Mesenchymal stem cell (in vitro differentiated cells and primary cell): ENCODE results near the gene ATP8B1.

Experiments used
- DNase-seq: peaks from one replicate; pipeline ENCODE4 v3.0.0-alpha.2; 2013
- H2AFZ ChIP-seq: one replicate; pipeline ENCODE4 v1.6.1; 2013; ENCODE audit warnings: low read depth, mild to moderate bottlenecking, control low read depth, inconsistent platforms, low read length, moderate library complexity
- H2AK5ac ChIP-seq: 2 replicates; pipeline ENCODE4 v1.6.1; 2013; ENCODE audit warnings: low read length, moderate library complexity, mild to moderate bottlenecking, inconsistent platforms; ENCODE audit not compliant: severe bottlenecking
- H2BK120ac ChIP-seq: one replicate; pipeline ENCODE4 v1.6.1; 2013; ENCODE audit warnings: low read depth, mild to moderate bottlenecking, inconsistent platforms, low read length, moderate library complexity
- H2BK12ac ChIP-seq, 2 experiments: one replicate each; pipeline ENCODE4 v1.6.1; 2013; ENCODE audit warnings: inconsistent platforms in 2 of 2, low read length in 2 of 2, mild to moderate bottlenecking in 2 of 2, moderate library complexity in 2 of 2, control low read depth in 1 of 2
- H2BK15ac ChIP-seq: one replicate; pipeline ENCODE4 v1.6.1; 2013; ENCODE audit warnings: mild to moderate bottlenecking, low read depth, inconsistent platforms; ENCODE audit not compliant: poor library complexity, severe bottlenecking
- H2BK5ac ChIP-seq: 2 replicates; pipeline ENCODE4 v1.6.1; 2013; ENCODE audit warnings: low read depth, mild to moderate bottlenecking, low read length, control low read depth, inconsistent platforms; ENCODE audit not compliant: poor library complexity, severe bottlenecking
- H3K14ac ChIP-seq, 2 experiments: one replicate each; pipeline ENCODE4 v1.6.1; 2013; ENCODE audit warnings: inconsistent platforms in 2 of 2, low read length in 2 of 2, control low read depth in 1 of 2, mild to moderate bottlenecking in 1 of 2, moderate library complexity in 1 of 2
- H3K18ac ChIP-seq, 2 experiments: one replicate each; pipeline ENCODE4 v1.6.1; 2013; ENCODE audit warnings: inconsistent platforms in 2 of 2, low read length in 2 of 2, control low read depth in 1 of 2, low read depth in 1 of 2, mild to moderate bottlenecking in 1 of 2
- H3K23ac ChIP-seq, 2 experiments: one replicate each; pipeline ENCODE4 v1.6.1; 2013; ENCODE audit warnings: inconsistent platforms in 2 of 2, low read length in 2 of 2, mild to moderate bottlenecking in 2 of 2, moderate library complexity in 2 of 2, control low read depth in 1 of 2
- H3K27ac ChIP-seq: 2 replicates; pipeline ENCODE4 v1.5.1; 2013; ENCODE audit warnings: mild to moderate bottlenecking, moderate library complexity, low read length, control low read depth, inconsistent platforms; ENCODE audit not compliant: poor library complexity, severe bottlenecking
- H3K27me3 ChIP-seq, 2 experiments: 2 replicates each; pipeline versions ENCODE4 v1.6.1 to v1.7.0; 2013; ENCODE audit warnings: low read length in 2 of 2, mild to moderate bottlenecking in 2 of 2, moderate library complexity in 2 of 2, control low read depth in 1 of 2, inconsistent platforms in 1 of 2; ENCODE audit not compliant: control insufficient read depth in 1 of 2, insufficient read depth in 1 of 2
- H3K36me3 ChIP-seq, 2 experiments: 2 replicates each; pipeline versions ENCODE4 v1.6.1 to v1.7.0; 2013; ENCODE audit warnings: low read length in 2 of 2, control low read depth in 1 of 2, inconsistent platforms in 1 of 2, low read depth in 1 of 2, mild to moderate bottlenecking in 1 of 2; ENCODE audit not compliant: insufficient read depth in 2 of 2, control insufficient read depth in 1 of 2
- H3K4ac ChIP-seq, 2 experiments: one replicate each; pipeline ENCODE4 v1.6.1; 2013; ENCODE audit warnings: inconsistent platforms in 2 of 2, low read length in 2 of 2, mild to moderate bottlenecking in 2 of 2, moderate library complexity in 2 of 2, control low read depth in 1 of 2, low read depth in 1 of 2
- H3K4me1 ChIP-seq: 2 replicates; pipeline ENCODE4 v1.6.1; 2013; ENCODE audit warnings: low read depth, low read length, control low read depth; ENCODE audit not compliant: control insufficient read depth, insufficient read depth
- H3K4me2 ChIP-seq: 2 replicates; pipeline ENCODE4 v1.6.1; 2013; ENCODE audit warnings: low read length, mild to moderate bottlenecking, inconsistent platforms; ENCODE audit not compliant: poor library complexity, severe bottlenecking
- H3K4me3 ChIP-seq, 2 experiments: 2 replicates each; pipeline versions ENCODE4 v1.5.1 to v1.7.0; 2013; ENCODE audit warnings: low read length in 2 of 2, mild to moderate bottlenecking in 2 of 2, control low read depth in 1 of 2, low read depth in 1 of 2; ENCODE audit not compliant: insufficient read depth in 1 of 2
- H3K79me1 ChIP-seq: replicated peaks from 2 replicates; pipeline ENCODE4 v1.6.1; 2013; ENCODE audit warnings: mild to moderate bottlenecking, control low read depth, low read length, inconsistent platforms; ENCODE audit not compliant: poor library complexity, severe bottlenecking
- H3K9ac ChIP-seq: 2 replicates; pipeline ENCODE4 v1.7.0; 2013; ENCODE audit warnings: mild to moderate bottlenecking, low read length, moderate library complexity
- H3K9me3 ChIP-seq: 2 replicates; pipeline ENCODE4 v1.7.0; 2013; ENCODE audit warnings: mild to moderate bottlenecking, low read length; ENCODE audit not compliant: control insufficient read depth
- H4K8ac ChIP-seq: one replicate; pipeline ENCODE4 v1.6.1; 2013; ENCODE audit warnings: inconsistent platforms, mild to moderate bottlenecking, low read length, moderate library complexity
- H4K91ac ChIP-seq: one replicate; pipeline ENCODE4 v1.6.1; 2013; ENCODE audit warnings: mild to moderate bottlenecking, low read length, inconsistent platforms
- WGBS: methylation state at CpG from one replicate; pipeline ENCODE4 v1.1.7; 2013; ENCODE audit warnings: mixed read lengths; 5-methylcytosine and 5-hydroxymethylcytosine counted together

ATP8B1 gene

DNA sequence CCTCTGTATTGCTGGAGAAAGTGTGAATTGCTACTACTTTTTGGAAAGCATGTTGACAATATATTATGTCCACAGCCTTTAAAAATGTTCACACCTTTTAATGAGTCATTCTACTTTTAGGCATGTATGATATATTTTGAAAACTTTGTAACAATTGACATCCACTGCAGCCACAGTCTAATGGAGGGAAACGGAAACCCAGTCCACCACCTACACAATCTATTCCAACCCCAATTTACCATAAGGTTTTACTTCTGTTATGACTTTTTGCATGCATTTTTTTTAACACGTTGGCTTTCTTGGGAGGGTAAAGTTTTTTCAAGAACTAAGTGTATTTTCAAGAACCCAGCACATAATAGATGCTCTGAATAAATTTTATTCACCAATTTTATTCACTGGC lies 38.5 kb upstream of the ATP8B1 start:
- Histone ChIP-seq H2AFZ (no peak overlapping the region), H4K8ac (no peak overlapping the region), H3K18ac (no peak overlapping the region), H3K4me1 (peaks cover 3% of the 10 kb centered on the region), H3K79me1 (no peaks in the 10 kb centered on the region), H3K4me3 (no peak overlapping the region), H2BK120ac (no peak overlapping the region), H4K91ac (no peak overlapping the region), H3K27me3 (no peaks in the 10 kb centered on the region), H3K14ac (no peak overlapping the region), H2BK12ac (no peak overlapping the region), H2BK5ac (no peak overlapping the region), H2BK15ac (no peak overlapping the region), H3K9ac (no peak overlapping the region), H3K4ac (no peak overlapping the region), H3K23ac (no peak overlapping the region), H3K27ac (no peak overlapping the region), H3K4me2 (no peak overlapping the region), H3K36me3 (no peaks in the 10 kb centered on the region), H2AK5ac (no peak overlapping the region), H3K9me3 (no peaks in the 10 kb centered on the region)
- no peak for DNase-seq
- no CpG with 5 or more reads among the region's 2 CpGs for WGBS

DNA sequence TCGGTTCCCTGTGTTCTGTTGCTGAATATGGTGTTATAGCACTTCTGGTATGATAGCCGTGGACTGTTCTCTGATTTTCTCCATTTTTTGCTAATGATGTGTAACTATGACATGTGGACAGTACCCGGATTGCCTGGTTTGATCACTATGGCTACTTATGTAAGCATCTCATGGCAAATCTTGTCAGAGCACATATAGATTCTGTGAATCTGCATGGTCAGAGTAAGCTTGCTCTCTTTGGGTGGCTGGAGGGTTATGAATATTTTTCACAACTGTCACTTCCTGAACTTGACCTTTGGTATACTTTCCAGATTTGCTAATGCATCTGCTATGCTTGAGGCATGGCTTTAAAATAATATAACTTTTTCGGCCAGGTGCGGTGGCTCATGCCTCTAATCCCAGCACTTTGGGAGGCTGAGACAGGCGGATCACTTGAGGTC lies 36.8 kb upstream of the ATP8B1 start:
- no peaks in the 10 kb centered on the region for H3K36me3 ChIP-seq
- H3K4ac ChIP-seq = no peak overlapping the region
- H2BK15ac ChIP-seq = no peak overlapping the region
- H2BK5ac ChIP-seq = peak overlapping the region; percentile 76
- H2AFZ ChIP-seq = no peak overlapping the region
- no peak overlapping the region for H3K14ac ChIP-seq
- H2BK120ac ChIP-seq = no peak overlapping the region
- no peak overlapping the region for H2BK12ac ChIP-seq
- H3K79me1 ChIP-seq = no peaks in the 10 kb centered on the region
- H3K9me3 ChIP-seq = no peaks in the 10 kb centered on the region
- H3K27ac ChIP-seq = peak overlapping the region; percentile 84
- peak overlapping the region; percentile 50 for H3K4me2 ChIP-seq
- H4K91ac ChIP-seq = no peak overlapping the region
- H4K8ac ChIP-seq = no peak overlapping the region
- H3K4me3 ChIP-seq = no peak overlapping the region
- peak; percentile 66 for DNase-seq
- peak overlapping the region; percentile 63 for H2AK5ac ChIP-seq
- WGBS = 12% methylated on average over 6 of the region's 6 CpGs
- peaks cover 3% of the 10 kb centered on the region for H3K4me1 ChIP-seq
- H3K23ac ChIP-seq = no peak overlapping the region
- H3K18ac ChIP-seq = no peak overlapping the region
- H3K9ac ChIP-seq = peak overlapping the region; percentile 33
- H3K27me3 ChIP-seq = no peaks in the 10 kb centered on the region

DNA sequence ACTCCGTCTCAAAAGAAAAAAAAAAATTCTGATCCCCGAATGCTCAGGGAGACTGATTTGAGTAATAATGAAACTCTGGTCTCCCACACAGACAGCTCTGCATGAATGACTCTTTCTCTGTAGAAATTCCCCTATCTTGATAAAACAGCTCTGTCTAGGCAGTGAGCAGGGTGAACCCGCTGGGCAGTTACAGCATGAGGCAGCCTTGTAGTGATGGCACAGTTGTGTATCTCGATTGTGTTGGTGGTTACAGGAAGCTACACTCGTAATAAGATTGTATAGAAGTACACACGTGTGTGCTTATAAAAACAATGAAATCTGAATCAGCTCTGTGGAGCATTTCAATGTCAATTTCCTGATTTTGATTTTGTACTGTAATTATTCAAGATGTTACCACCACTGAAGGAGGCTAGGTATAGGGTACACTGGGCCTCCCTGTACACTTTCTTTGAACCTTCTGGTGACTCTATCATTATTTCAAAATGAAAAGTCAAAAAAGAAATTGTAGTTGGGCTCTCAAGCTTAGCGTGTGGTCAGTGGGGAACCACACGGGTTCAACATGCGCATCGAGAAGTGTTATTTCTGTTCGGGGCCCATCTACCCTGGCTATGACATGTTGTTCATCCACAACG lies 34.9 kb upstream of the ATP8B1 start:
- Histone ChIP-seq H2BK5ac (peak overlapping the region; percentile 14), H3K36me3 (no peaks in the 10 kb centered on the region), H3K79me1 (no peaks in the 10 kb centered on the region), H4K8ac (no peak overlapping the region), H3K4me2 (no peak overlapping the region), H3K9me3 (no peaks in the 10 kb centered on the region), H3K4ac (no peak overlapping the region), H3K9ac (no peak overlapping the region), H2AFZ (no peak overlapping the region), H3K23ac (no peak overlapping the region), H2BK12ac (no peak overlapping the region), H3K27ac (peak overlapping the region; percentile 61), H2BK120ac (no peak overlapping the region), H4K91ac (no peak overlapping the region), H3K27me3 (no peaks in the 10 kb centered on the region), H3K14ac (no peak overlapping the region), H3K4me3 (no peak overlapping the region), H3K18ac (no peak overlapping the region), H2AK5ac (peak overlapping the region; percentile 61), H3K4me1 (peaks cover 5% of the 10 kb centered on the region), H2BK15ac (no peak overlapping the region)
- DNase-seq = no peak
- WGBS = 97% methylated on average over 12 of the region's 12 CpGs

GRCh38 chr18:57836557-57836956 lies 33.4 kb upstream of the ATP8B1 start:
- peak overlapping the region; percentile 13 for H2AK5ac ChIP-seq

More at GRCh38 chr18:57836557-57836956, 33.4 kb upstream of the ATP8B1 start:
- Histone ChIP-seq H3K79me1 (no peaks in the 10 kb centered on the region), H2AFZ (no peak overlapping the region), H2BK5ac (no peak overlapping the region), H2BK120ac (no peak overlapping the region), H3K4ac (no peak overlapping the region), H3K9ac (no peak overlapping the region), H2BK15ac (no peak overlapping the region), H3K4me2 (no peak overlapping the region), H4K8ac (no peak overlapping the region), H3K4me3 (no peak overlapping the region), H3K27ac (no peak overlapping the region), H3K18ac (no peak overlapping the region), H3K27me3 (no peaks in the 10 kb centered on the region), H2BK12ac (no peak overlapping the region), H3K9me3 (no peaks in the 10 kb centered on the region), H3K4me1 (peaks cover 5% of the 10 kb centered on the region), H3K14ac (no peak overlapping the region), H4K91ac (no peak overlapping the region), H3K23ac (no peak overlapping the region), H3K36me3 (no peaks in the 10 kb centered on the region)
- no peak for DNase-seq
- 100% methylated on average over 3 of the region's 3 CpGs for WGBS
